Measurements from ENCODE around the gene PPIF.
A peak's percentile ranks its signal among the peaks of the same experiment; 100 is the strongest.

Gene PPIF

GRCh38 chr10:79347226-79347893 lies at the start of gene PPIF:
Gene PPIF, plus strand, starts transcription at chr10:79347469. Its CDS starts 80 bp downstream, at chr10:79347549.
- DNase-seq = peak; percentile 96

- DNase-seq = peak; percentile 79
Measured at GRCh38 chr10:79298403-79299244, 48.6 kb upstream of the PPIF start.

GRCh38 chr10:79299397-79300241 lies 47.6 kb upstream of the PPIF start:
- DNase-seq = no peak

GRCh38 chr10:79300711-79301110 lies 46.6 kb upstream of the PPIF start:
- no peak for DNase-seq

- DNase-seq = no peak
Measured at GRCh38 chr10:79301754-79302530, 45.3 kb upstream of the PPIF start.

- no peak for DNase-seq
Measured at GRCh38 chr10:79303631-79304478, 43.4 kb upstream of the PPIF start.

- no peak for DNase-seq
Measured at GRCh38 chr10:79304479-79305087, 42.7 kb upstream of the PPIF start.

GRCh38 chr10:79305515-79305914 lies 41.8 kb upstream of the PPIF start:
- DNase-seq = no peak

GRCh38 chr10:79305988-79306387 lies 41.3 kb upstream of the PPIF start:
- DNase-seq = no peak

- no peak for DNase-seq
Measured at GRCh38 chr10:79306644-79307220, 40.5 kb upstream of the PPIF start.

GRCh38 chr10:79308016-79308415 lies 39.3 kb upstream of the PPIF start:
- DNase-seq = no peak

- no peak for DNase-seq
Measured at GRCh38 chr10:79308969-79309665, 38.2 kb upstream of the PPIF start.

GRCh38 chr10:79310200-79310865 lies 36.9 kb upstream of the PPIF start:
- DNase-seq = no peak

- no peak for DNase-seq
Measured at GRCh38 chr10:79310911-79311573, 36.2 kb upstream of the PPIF start.

GRCh38 chr10:79311581-79312407 lies 35.5 kb upstream of the PPIF start:
- no peak for DNase-seq

GRCh38 chr10:79312601-79313187 lies 34.6 kb upstream of the PPIF start:
- DNase-seq = no peak

GRCh38 chr10:79313320-79313719 lies 33.9 kb upstream of the PPIF start:
- DNase-seq = no peak
